WI38 (cell line): ENCODE data around the gene TNFAIP2.

Source experiments
- H3K4me3 ChIP-seq: 2 replicates; pipeline ENCODE4 v1.5.1; 2011; ENCODE audit warnings: low read depth, mild to moderate bottlenecking, control low read depth, low read length
- TF ChIP-seq, protein P1 (sequence below): IDR thresholded peaks from 2 replicates; pipeline ENCODE4 v1.5.1; 2012; ENCODE audit warnings: low read depth, mild to moderate bottlenecking, control low read depth, low read length

The TNFAIP2 gene

DNA sequence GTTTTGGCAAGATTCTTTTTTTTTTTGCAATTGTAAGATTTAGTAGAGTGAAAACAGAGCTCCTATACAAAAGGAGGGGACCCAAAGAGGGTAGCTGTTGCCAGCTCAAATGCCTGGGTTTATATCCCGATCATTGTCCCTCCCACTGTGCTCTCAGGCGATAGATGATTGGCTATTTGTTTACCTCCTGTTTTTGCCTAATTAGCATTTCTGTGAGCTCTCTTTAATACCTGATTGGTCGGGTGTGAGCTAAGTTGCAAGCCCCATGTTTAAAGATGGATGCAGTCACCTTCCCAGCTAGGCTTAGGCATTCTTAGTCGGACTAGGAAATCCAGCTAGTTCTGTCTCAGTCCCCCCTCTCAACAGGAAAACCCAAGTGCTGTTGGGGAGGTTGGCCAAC is 26.9 kb upstream of the TNFAIP2 start:
- H3K4me3 ChIP-seq = no peak overlapping the region

DNA sequence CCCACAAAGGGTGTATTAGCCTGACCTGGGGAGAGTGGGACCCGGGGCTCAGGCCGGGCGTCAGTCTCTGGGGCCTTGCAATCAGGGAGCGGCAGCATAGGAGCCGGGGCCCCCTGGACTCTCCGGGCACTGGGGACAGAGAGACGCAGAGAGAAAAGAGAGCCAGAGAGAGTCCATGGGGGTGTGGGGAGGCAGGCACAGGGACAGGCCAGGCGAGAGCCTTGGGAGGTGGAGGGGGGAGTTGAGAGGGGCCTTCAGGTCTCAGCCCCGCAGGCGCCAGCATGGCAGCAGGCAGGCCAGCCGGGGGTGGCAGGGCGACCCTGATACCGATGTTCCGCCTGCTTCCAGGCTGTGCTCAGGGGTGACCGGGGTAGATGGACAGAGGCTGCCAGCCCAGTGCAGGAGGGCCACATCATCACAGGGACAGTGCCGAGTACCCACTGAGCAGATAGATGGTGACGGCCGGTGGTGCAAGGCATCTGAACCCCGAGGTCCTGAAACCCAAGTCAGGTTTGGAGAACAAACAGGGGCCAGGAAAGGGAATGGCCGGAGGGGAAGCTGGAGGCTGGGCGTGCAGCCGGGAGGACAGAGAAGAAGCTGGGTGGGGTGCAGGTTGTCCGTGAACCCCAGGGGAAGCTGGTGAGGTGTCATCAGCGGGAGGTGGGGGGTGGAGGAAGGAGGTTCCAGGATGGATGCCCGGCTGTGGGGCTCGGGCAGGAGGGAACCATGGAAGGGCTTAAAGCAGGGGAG is 25.8 kb upstream of the TNFAIP2 start:
- no peak overlapping the region for H3K4me3 ChIP-seq
- TF ChIP-seq, protein P1, sequence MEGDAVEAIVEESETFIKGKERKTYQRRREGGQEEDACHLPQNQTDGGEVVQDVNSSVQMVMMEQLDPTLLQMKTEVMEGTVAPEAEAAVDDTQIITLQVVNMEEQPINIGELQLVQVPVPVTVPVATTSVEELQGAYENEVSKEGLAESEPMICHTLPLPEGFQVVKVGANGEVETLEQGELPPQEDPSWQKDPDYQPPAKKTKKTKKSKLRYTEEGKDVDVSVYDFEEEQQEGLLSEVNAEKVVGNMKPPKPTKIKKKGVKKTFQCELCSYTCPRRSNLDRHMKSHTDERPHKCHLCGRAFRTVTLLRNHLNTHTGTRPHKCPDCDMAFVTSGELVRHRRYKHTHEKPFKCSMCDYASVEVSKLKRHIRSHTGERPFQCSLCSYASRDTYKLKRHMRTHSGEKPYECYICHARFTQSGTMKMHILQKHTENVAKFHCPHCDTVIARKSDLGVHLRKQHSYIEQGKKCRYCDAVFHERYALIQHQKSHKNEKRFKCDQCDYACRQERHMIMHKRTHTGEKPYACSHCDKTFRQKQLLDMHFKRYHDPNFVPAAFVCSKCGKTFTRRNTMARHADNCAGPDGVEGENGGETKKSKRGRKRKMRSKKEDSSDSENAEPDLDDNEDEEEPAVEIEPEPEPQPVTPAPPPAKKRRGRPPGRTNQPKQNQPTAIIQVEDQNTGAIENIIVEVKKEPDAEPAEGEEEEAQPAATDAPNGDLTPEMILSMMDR = no peak

More for the DNA sequence above, 26.9 kb upstream of the TNFAIP2 start:
- TF ChIP-seq, protein P1 = no peak

DNA sequence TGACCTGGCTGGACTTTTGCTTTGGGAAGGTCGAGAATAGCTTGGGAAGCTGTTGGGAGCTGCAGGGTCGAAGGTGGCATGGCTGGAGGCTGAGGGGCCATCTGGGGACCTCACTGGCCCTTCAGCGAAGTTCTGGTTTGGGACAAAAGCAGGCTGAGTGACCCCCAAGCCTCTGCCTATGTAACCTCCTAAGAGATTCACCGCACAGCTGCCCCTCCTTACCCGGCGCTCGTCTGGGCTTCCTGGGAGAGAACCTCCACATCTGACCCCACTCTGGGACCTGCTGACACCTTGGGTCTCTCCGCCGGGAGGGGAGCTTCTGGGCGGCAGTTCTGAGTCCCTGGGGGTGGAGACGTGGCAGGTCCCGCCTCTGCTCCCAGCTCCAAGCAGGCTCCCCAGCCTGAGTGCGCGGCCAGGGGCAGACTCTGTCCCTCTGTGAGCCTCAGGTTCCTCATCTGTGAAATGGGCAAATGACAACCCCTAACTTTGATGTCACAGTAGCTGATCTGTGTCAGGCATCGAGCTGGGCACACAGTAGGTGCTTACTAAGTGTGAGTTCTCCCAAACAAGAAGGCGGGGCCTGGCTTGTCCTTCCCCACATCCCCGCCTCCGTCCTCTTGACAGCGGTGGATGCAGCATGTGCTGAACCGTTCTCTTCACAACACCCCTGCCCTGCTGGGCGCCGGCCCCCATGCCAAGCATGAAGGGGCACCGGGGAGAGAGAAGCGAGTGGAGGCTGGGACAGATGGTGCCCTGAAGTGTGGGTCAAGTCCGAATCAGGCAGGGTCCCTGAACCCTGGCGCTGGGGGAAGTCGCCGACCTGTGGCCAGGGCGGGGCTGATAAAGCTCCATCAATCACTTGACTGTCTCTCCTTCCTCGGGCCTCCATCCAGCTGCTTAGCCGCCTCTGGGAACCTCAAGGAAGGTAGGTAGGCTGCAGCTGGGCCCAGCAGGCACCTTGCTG is 25.0 kb upstream of the TNFAIP2 start:
- TF ChIP-seq, protein P1 = no peak
- H3K4me3 ChIP-seq = no peak overlapping the region

DNA sequence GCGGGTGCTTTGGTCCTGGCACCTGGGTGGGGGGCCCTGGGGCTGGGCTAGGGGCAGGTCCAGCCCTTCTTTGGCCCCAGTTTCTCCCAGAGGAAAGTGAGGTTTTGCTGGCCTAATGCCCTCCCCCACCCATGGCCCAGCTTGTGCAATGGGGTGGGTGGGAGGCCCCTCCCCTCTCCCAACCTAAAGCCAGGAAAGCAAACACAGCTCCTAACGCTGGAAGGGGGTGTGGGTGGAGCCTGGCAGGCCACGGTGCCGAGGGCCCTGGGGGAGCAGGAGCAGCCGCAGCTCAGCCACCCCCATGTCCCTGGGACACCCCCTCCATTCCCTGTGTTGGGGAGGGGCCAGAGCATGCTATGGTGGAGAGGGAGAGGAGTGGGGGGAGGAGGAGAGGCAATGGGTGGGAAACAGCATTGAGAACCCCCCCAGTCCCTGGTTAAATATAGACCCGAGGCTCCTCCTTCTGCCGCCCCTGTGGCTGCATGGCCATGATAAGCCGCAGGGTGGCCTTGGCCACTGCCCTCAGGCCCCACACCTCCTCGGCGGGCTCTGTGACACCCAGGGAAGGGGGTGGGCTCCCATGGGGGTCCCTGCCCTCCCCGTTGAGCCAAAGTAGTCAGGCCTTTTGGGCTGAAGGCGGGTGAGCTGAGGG is 24.1 kb upstream of the TNFAIP2 start:
- no peak overlapping the region for H3K4me3 ChIP-seq
- TF ChIP-seq, protein P1 = no peak

DNA sequence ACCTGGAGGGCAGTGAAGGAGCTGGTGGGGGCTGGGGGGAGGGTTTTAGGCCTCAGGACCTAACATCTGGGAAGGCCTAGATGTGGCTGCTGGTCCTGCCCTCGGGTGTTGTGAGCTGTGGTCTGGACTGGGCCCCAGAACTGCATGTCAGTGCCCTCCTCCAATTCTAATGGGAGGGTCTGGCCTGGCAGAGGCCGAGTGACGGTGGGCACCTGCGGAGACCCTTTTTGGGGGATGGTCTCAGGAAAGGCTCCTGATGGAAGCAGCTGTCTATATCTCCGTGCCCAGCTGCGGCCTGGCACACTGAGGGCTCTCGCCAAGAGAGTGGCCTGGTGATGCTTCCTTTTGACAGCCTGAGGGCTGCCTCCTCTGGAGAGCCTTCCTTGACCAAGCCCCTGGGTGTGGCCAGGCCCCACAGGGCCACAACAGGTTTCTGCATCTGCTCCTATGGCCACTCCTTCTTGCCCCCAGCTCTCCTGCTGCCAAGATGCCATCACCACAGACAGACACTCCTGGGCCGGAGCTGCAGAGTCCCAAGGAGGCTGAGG is 23.5 kb upstream of the TNFAIP2 start:
- TF ChIP-seq, protein P1 = no peak
- H3K4me3 ChIP-seq = no peak overlapping the region

DNA sequence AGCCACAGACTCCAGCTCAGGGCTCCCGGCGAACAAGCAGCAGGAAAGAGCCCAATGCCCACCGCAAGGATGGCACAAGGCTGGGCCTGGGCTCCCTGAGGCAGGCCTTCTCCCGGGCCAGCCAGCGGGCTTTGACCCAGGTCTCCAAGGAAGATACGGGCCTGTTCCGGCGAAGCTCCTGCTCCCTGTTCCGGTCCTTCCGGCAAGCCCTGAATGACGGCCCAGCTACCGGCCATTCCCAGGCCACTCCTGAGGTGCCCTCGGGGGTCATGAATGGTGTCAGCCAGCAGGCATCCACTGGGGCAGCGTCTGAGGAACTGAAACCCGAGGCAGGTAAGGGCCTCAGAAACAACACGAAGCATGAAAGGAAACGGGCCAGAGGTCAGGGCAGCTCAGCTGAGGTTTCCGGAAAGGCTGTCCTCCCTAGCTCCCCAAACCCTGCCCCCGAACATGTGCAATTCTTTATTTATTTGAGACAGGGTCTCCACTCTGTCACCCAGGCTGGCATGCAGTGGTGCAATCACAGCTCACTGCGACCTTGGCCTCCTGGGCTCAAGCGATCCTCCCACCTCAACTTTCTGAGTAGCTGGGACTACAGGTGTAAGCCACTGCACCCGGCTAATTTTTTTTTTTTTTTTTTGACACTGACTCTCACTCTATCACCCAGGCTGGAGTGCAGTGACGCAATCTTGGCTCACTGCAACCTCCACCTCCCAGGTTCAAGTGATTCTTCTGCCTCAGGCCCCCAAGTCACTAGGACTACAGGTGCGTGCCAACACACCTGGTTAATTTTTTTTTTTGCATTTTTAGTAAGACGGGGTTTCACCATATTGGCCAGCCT is 22.8 kb upstream of the TNFAIP2 start:
- TF ChIP-seq, protein P1 = no peak
- H3K4me3 ChIP-seq = no peak overlapping the region
